MM.1S (cell line): Measurements from ENCODE around the gene E2F7.

Source experiments
- CTCF ChIP-seq: fragments of 300-600 bp; sonication (generic); IDR thresholded peaks from 2 replicates; pipeline ENCODE4 v1.5.1; 2016; ENCODE audit warnings: antibody characterized with exemption, low read length, mixed read lengths
- EZH2 ChIP-seq: fragments of 300-600 bp; sonication (generic); optimal IDR thresholded peaks from 2 replicates; pipeline ENCODE3; 2017; ENCODE audit warnings: low read depth, mild to moderate bottlenecking, antibody characterized with exemption, low read length, mixed read lengths

- TF ChIP-seq CTCF (no peak), EZH2 (no peak)
Measured at GRCh38 chr12:77070382-77070781, 5.0 kb upstream of the E2F7 start.
